DMS53 (cell line): ENCODE data around the gene ISCU.
"Not testable (repeated sequence)": the region's sequence is repeated elsewhere in the genome, so short reads cannot be mapped to it uniquely, and the experiment has no call there.

Source experiments
- DNase-seq: peaks from one replicate; lab custom pipeline; 2025; lab: John Stamatoyannopoulos, UW

The ISCU gene

DNA sequence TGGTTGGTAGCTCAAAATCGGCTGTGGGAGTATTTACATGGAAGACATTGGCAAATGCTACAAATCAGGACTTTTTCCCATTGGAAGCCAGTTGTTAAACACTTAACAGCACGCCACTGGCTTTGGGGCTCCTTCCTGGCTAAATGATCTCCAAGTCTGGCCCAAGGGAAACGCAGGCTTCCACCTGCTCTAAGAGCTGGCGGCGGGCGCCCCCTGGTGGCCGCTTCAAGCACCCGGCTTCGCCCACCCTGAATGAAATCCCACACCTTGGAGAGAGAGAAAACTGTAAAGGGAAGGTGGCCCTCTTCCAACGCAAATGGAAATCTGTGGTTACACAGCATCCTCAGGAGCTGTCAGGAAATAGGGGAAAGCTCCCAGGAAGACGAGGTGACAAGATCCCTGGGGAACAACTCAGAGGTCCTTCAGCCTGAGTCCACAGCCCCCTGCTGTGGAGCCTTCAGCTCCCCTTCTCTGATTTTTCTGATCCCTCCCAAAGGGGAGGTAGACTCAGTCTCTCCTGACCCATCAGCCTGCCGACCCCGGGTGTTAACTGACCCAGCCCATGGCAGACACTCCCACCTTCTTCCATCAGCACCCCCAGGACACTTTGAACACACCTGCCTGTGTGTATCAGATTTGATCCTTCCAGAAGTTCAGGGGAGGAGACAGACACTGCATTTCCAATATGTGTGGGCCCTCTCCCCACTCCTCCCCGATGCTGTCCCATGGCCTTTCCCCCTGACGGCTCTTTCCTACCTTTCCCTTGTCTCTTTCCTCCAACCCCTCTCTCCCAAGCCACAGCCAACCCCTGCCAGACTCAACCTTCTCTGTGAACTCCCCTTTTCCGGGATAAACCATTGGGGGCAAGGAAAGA is 55.9 kb downstream of the ISCU start:
- DNase-seq, result peak; percentile 95

DNA sequence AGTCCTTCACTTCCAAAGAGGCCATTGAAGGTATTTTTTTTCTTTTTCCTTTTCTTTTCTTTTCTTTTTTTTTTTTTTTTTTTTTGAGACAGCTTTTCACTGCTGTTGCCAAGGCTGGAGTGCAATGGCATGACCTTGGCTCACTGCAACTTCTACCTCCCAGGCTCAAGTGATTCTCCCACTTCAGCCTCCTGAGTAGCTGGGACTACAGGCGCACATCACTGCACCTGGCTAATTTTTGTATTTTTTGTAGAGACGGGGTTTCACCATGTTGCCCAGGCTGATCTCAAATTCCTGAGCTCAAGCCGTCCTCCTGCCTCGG is 56.5 kb downstream of the ISCU start:
- not testable (repeated sequence) for DNase-seq
